D721Med (cell line): ENCODE results near the gene STX10.
"Not testable (repeated sequence)": the region's sequence is repeated elsewhere in the genome, so short reads cannot be mapped to it uniquely, and the experiment has no call there.

Experiments
- DNase-seq: peaks from one replicate; pipeline ENCODE4 v3.0.0; 2011; ENCODE audit warnings: low spot score; ENCODE audit not compliant: insufficient read length
- FAIRE-seq: peaks from 2 replicates; lab custom pipeline; 2011; peaks lifted over from hg19 to GRCh38; lab: Jason Lieb, UNC
- CTCF ChIP-seq: IDR thresholded peaks from 2 replicates; pipeline ENCODE4 v1.5.1; 2012; ENCODE audit warnings: mild to moderate bottlenecking, control low read depth; ENCODE audit not compliant: insufficient read depth; ENCODE audit errors: missing control alignments

STX10 gene

GRCh38 chr19:13151605-13152355 lies 1.6 kb upstream of the STX10 start:
- no peak for TF ChIP-seq CTCF
- FAIRE-seq, result no peak
- peak; percentile 82 for DNase-seq

GRCh38 chr19:13150931-13151604 lies 893 bp upstream of the STX10 start:
- FAIRE-seq (no peak), DNase-seq (no peak)
- no peak for TF ChIP-seq CTCF

- TF ChIP-seq CTCF, result no peak
- no peak for FAIRE-seq
These were observed 468 bp downstream of the STX10 start for GRCh38 chr19:13149628-13150186.

GRCh38 chr19:13149173-13149627 lies 975 bp downstream of the STX10 start:
- FAIRE-seq, DNase-seq: not testable (repeated sequence)

More at GRCh38 chr19:13149628-13150186, 468 bp downstream of the STX10 start:
- no peak for DNase-seq

- FAIRE-seq (no peak), DNase-seq (no peak)
- TF ChIP-seq CTCF, result no peak
These were observed 3.2 kb downstream of the STX10 start for GRCh38 chr19:13146763-13147563.

GRCh38 chr19:13139633-13140311 lies 10.4 kb downstream of the STX10 start:
- no peak for TF ChIP-seq CTCF
- FAIRE-seq (no peak), DNase-seq (no peak)

- TF ChIP-seq CTCF, result no peak
- DNase-seq (no peak), FAIRE-seq (no peak)
These were observed 11.3 kb downstream of the STX10 start for GRCh38 chr19:13138916-13139198.
